Endothelial cell (in vitro differentiated cells): ENCODE results near the gene CGB5. TPM values are rescaled to one million over a fixed set of nuclear protein-coding genes. Genes with fewer than 3 reads are reported as not detected.

Source experiments
- DNase-seq: peaks from one replicate; pipeline ENCODE4 v3.0.0; 2021; ENCODE audit warnings: low spot score
- H3K27ac Mint-ChIP-seq: one replicate; pipeline ENCODE4 v1.8.0; 2021; ENCODE audit warnings: mixed read lengths, inconsistent platforms; ENCODE audit not compliant: unreplicated experiment
- H3K27me3 Mint-ChIP-seq: one replicate; pipeline ENCODE4 v1.8.0; 2021; ENCODE audit warnings: mild to moderate bottlenecking, moderate library complexity, mixed read lengths, inconsistent platforms; ENCODE audit not compliant: unreplicated experiment
- H3K36me3 Mint-ChIP-seq: one replicate; pipeline ENCODE4 v1.8.0; 2021; ENCODE audit warnings: mild to moderate bottlenecking, low read depth, mixed read lengths, inconsistent platforms; ENCODE audit not compliant: unreplicated experiment
- H3K4me1 Mint-ChIP-seq: one replicate; pipeline ENCODE4 v1.8.0; 2021; ENCODE audit warnings: mild to moderate bottlenecking, mixed read lengths, inconsistent platforms; ENCODE audit not compliant: unreplicated experiment
- H3K4me3 Mint-ChIP-seq: one replicate; pipeline ENCODE4 v1.8.0; 2021; ENCODE audit warnings: mild to moderate bottlenecking, mixed read lengths, inconsistent platforms; ENCODE audit not compliant: unreplicated experiment
- H3K9me3 Mint-ChIP-seq: one replicate; pipeline ENCODE4 v1.8.0; 2021; ENCODE audit warnings: mixed read lengths, inconsistent platforms; ENCODE audit not compliant: unreplicated experiment
- total RNA-seq: library from RNA; stranded (reverse); fragmentation: NEBNext Ultra II Directional; extraction: Animal tissue kit (Norgen Biotek cat#: 25700); gene quantifications from one replicate; pipeline ENCODE4 v1.2.1, GENCODE V29; 2021; ENCODE audit not compliant: unreplicated experiment
- TF ChIP-seq, protein P1 (sequence below): fragments of 200-600 bp; sonication (generic); IDR thresholded peaks from one replicate; pipeline ENCODE4 v1.5.0; 2021; ENCODE audit warnings: antibody characterized with exemption; ENCODE audit not compliant: unreplicated experiment

The CGB5 gene
- total RNA-seq, 1 donor from 2014 or later = not detected

DNA sequence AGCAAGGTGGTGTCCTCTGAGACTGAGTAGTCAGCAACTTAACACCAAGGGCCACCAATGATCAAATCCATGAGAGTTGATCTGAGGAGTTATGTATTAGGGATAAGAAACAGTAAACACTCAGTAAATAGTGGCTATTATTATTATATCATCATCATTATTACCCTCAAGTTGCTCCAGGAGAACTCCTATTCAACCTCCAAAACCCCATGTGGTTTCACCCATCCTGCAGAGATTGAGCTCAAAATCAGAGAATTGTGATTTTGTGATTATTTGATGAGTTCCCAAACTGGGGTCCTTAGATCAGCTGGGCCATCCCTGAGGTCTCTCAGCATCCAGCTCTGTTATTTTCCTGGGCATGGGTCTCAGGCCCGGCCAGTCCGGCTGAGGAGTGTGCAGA lies 17.4 kb downstream of the CGB5 start:
- Mint-ChIP-seq H3K27me3 (peaks cover 23% of the 10 kb centered on the region), H3K4me3 (no peak overlapping the region), H3K4me1 (peaks cover 9% of the 10 kb centered on the region), H3K27ac (no peak overlapping the region), H3K9me3 (no peaks in the 10 kb centered on the region), H3K36me3 (no peaks in the 10 kb centered on the region)
- TF ChIP-seq, protein P1, sequence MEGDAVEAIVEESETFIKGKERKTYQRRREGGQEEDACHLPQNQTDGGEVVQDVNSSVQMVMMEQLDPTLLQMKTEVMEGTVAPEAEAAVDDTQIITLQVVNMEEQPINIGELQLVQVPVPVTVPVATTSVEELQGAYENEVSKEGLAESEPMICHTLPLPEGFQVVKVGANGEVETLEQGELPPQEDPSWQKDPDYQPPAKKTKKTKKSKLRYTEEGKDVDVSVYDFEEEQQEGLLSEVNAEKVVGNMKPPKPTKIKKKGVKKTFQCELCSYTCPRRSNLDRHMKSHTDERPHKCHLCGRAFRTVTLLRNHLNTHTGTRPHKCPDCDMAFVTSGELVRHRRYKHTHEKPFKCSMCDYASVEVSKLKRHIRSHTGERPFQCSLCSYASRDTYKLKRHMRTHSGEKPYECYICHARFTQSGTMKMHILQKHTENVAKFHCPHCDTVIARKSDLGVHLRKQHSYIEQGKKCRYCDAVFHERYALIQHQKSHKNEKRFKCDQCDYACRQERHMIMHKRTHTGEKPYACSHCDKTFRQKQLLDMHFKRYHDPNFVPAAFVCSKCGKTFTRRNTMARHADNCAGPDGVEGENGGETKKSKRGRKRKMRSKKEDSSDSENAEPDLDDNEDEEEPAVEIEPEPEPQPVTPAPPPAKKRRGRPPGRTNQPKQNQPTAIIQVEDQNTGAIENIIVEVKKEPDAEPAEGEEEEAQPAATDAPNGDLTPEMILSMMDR = no peak
- no peak for DNase-seq

DNA sequence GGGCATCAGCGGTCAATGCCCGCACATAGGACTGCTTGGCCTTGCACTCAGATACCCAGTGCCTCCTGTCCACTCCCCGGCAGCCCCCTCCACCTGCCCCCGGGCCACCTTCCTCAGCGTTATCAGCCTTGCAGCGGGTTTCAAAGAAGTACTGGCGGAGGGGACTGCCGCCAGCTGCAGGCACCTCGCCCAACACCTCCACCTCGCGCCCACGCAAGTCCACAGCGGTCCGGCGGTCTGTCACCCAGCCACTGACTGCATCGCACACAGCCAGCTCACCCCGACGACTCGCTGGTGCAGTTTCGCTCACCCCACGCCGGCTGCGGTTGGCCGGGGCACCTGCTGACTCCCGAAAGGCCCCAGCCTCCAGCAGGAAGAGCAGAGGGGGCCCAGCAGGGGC lies 17.8 kb downstream of the CGB5 start:
- peaks cover 9% of the 10 kb centered on the region for H3K4me1 Mint-ChIP-seq
- DNase-seq = no peak
- H3K4me3 Mint-ChIP-seq = no peak overlapping the region
- H3K27me3 Mint-ChIP-seq = peaks cover 25% of the 10 kb centered on the region
- no peak overlapping the region for H3K27ac Mint-ChIP-seq
- H3K9me3 Mint-ChIP-seq = no peaks in the 10 kb centered on the region
- no peaks in the 10 kb centered on the region for H3K36me3 Mint-ChIP-seq
- TF ChIP-seq, protein P1 = no peak

GRCh38 chr19:49064029-49064629 lies 20.5 kb downstream of the CGB5 start:
- no peak overlapping the region for H3K27ac Mint-ChIP-seq
- no peak for DNase-seq
- no peaks in the 10 kb centered on the region for H3K9me3 Mint-ChIP-seq
- peaks cover 2% of the 10 kb centered on the region for H3K36me3 Mint-ChIP-seq
- TF ChIP-seq, protein P1 = no peak
- H3K4me1 Mint-ChIP-seq = peaks cover 2% of the 10 kb centered on the region
- H3K4me3 Mint-ChIP-seq = peak overlapping the region; percentile 47
- peaks cover 15% of the 10 kb centered on the region for H3K27me3 Mint-ChIP-seq

- H3K36me3 Mint-ChIP-seq = peaks cover 8% of the 10 kb centered on the region
- H3K27ac Mint-ChIP-seq = no peak within 1 kb of the TSS
- TF ChIP-seq, protein P1 = no peak
- peaks cover 14% of the 10 kb centered on the region for H3K27me3 Mint-ChIP-seq
- peak; percentile 54 for DNase-seq
- H3K9me3 Mint-ChIP-seq = no peaks in the 10 kb centered on the region
- H3K4me3 Mint-ChIP-seq = peak within 1 kb of the TSS; percentile 47
- peaks cover 2% of the 10 kb centered on the region for H3K4me1 Mint-ChIP-seq
Observed at GRCh38 chr19:49064768-49065611, 21.3 kb downstream of the CGB5 start, which contains the start of gene NTF4. TSS of gene NTF4 (minus strand) at chr19:49064818. CDS start at chr19:49061997, 2,821 bp downstream.
